Mesothelial cell of epicardium (in vitro differentiated cells): Measurements from ENCODE around the gene HSPA1A. TPM values are rescaled to one million over a fixed set of nuclear protein-coding genes. Genes with fewer than 3 reads are reported as not detected.

Experiments used
- DNase-seq, 2 experiments: peaks; one replicate each; pipeline ENCODE4 v3.0.0; 2021; ENCODE audit warnings: low spot score in 2 of 2; ENCODE audit not compliant: unreplicated experiment in 2 of 2
- H3K27ac Mint-ChIP-seq: 2 replicates; pipeline ENCODE4 v1.8.0; 2021; ENCODE audit warnings: mixed read lengths
- H3K27me3 Mint-ChIP-seq: 2 replicates; pipeline ENCODE4 v1.8.0; 2021; ENCODE audit warnings: low read depth, mixed read lengths
- H3K36me3 Mint-ChIP-seq: 2 replicates; pipeline ENCODE4 v1.8.0; 2021; ENCODE audit warnings: mixed read lengths
- H3K4me1 Mint-ChIP-seq: 2 replicates; pipeline ENCODE4 v1.8.0; 2021; ENCODE audit warnings: mixed read lengths
- H3K4me3 Mint-ChIP-seq: 2 replicates; pipeline ENCODE4 v1.8.0; 2021; ENCODE audit warnings: mild to moderate bottlenecking, moderate library complexity, mixed read lengths
- H3K9me3 Mint-ChIP-seq: 2 replicates; pipeline ENCODE4 v1.8.0; 2021; ENCODE audit warnings: mixed read lengths
- total RNA-seq: library from RNA; stranded (reverse); gene quantifications from 3 replicates; pipeline ENCODE4 v1.2.1, GENCODE V29; 2021
- TF ChIP-seq, protein P1 (sequence below): fragments of 200-600 bp; sonication (generic); IDR thresholded peaks from one replicate; pipeline ENCODE4 v1.5.0; 2021; ENCODE audit warnings: antibody characterized with exemption; ENCODE audit not compliant: unreplicated experiment

HSPA1A gene
- total RNA-seq, 1 donor from 2014 or later: 70.1 TPM

DNA sequence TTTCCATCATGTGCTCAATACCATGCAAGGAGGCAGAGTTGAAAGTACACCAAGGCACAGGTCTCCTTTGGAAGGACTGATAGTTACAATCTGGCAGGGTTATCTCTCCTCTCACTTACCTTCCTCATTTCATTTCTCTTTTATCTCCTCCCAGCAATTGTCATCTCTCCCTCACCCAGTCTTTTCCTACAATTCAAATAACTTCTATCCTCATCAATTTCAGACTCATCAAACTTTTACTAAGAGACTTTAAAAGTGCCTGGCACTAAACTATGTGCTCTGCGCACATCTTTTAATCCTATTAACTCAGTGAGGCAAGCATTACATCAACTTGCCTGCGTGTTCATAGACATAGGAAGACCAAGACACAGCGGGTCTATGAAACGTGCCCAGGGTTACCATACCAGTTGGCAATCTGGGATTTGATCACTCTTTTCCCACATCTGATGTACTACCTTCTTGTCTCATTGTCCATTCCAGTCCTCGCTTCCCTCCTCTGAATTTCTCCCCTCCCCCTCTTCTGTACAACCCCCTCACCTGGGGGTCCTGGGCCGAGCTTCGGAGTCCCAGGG lies 21.0 kb upstream of the HSPA1A start:
- Mint-ChIP-seq H3K27me3 (no peaks in the 10 kb centered on the region), H3K4me3 (peak overlapping the region; percentile 99), H3K27ac (peak overlapping the region; percentile 67), H3K4me1 (peaks cover 12% of the 10 kb centered on the region), H3K9me3 (no peaks in the 10 kb centered on the region), H3K36me3 (peaks cover 11% of the 10 kb centered on the region)
- TF ChIP-seq, protein P1, sequence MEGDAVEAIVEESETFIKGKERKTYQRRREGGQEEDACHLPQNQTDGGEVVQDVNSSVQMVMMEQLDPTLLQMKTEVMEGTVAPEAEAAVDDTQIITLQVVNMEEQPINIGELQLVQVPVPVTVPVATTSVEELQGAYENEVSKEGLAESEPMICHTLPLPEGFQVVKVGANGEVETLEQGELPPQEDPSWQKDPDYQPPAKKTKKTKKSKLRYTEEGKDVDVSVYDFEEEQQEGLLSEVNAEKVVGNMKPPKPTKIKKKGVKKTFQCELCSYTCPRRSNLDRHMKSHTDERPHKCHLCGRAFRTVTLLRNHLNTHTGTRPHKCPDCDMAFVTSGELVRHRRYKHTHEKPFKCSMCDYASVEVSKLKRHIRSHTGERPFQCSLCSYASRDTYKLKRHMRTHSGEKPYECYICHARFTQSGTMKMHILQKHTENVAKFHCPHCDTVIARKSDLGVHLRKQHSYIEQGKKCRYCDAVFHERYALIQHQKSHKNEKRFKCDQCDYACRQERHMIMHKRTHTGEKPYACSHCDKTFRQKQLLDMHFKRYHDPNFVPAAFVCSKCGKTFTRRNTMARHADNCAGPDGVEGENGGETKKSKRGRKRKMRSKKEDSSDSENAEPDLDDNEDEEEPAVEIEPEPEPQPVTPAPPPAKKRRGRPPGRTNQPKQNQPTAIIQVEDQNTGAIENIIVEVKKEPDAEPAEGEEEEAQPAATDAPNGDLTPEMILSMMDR: no peak
- DNase-seq: no peak

DNA sequence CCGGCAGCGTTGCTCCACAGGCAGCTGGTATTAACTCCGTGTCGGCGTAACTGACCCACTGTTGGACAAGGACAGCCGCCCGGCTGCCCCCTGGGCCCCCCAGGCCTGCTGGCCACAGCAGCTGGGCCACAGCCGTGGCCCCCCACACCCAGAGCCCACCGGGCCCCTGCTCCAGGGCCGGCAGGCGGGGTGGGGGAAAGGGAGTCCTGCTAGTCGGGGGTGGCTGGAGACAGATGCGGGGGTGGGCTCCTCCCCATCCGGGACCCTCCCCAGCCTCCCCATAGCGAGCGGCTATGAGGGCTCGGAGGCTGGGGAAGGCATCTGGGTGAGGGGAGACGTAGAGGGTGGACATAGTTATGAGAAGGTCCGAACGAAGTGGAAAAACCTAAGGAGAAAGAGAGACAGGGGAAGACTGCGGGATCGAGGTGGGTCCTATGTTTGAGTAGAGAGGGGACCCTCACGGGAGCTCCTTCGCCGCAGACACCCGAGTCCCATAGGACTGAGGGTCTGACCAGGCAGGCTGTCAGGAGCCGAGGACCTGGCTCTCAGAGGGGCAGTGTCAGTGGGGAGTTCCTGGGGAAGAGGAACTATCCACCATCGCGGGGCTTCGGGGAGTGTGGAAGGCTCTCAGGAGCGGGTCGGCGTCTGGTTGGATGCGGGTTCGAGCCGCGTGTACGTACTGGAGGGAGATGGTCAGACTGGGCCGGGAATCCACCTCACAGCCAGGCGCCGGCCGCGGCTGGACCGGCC lies 20.3 kb upstream of the HSPA1A start:
- peak in 1 of 2 experiments; percentile 57 for DNase-seq
- TF ChIP-seq, protein P1: no peak
- peaks cover 12% of the 10 kb centered on the region for H3K4me1 Mint-ChIP-seq
- H3K27ac Mint-ChIP-seq: peak overlapping the region; percentile 100
- peak overlapping the region; percentile 99 for H3K4me3 Mint-ChIP-seq
- H3K9me3 Mint-ChIP-seq: no peaks in the 10 kb centered on the region
- no peaks in the 10 kb centered on the region for H3K27me3 Mint-ChIP-seq
- H3K36me3 Mint-ChIP-seq: peaks cover 8% of the 10 kb centered on the region

DNA sequence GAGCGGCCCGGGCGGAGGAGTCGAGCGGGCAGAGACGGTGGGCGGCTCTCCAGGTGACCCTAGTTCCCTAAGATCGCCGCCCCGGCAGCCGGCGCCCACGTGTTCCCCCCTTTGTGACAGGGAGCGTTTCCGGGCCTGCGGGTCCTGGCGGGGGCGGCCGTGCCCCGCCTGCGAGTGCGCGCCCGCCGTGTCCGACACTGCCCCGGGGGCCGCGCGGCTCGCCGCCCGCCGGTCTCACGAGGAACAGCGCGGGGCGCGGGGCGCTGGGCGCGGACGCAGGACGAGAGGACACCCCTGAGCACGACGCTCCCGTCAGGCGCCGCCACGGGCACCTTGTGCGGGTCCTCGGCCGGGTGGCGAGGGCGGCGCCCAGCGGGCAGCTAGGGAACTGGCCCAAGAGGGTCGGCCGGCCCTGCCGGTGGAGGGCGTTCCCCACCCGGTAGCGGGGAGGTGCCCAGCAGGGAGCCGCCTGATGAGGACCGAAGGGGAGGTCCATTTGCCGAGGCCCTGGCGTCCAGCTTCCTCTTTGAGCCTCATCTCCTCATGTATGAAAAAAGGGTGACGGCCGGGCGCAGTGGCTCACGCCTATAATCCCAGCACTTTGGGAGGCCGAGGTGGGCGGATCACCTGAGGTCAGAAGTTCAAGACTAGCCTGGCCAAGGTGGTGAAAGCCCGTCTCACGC lies 19.6 kb upstream of the HSPA1A start, which contains the start of gene VARS1:
Gene VARS1 (minus strand): TSS at position 137 of the 683 bp plus-strand sequence. CDS start 535 bp downstream, outside the sequence.
- Mint-ChIP-seq H3K27ac (peak within 1 kb of the TSS; percentile 100), H3K27me3 (no peaks in the 10 kb centered on the region), H3K36me3 (peaks cover 5% of the 10 kb centered on the region), H3K9me3 (no peaks in the 10 kb centered on the region), H3K4me1 (peaks cover 12% of the 10 kb centered on the region), H3K4me3 (peak within 1 kb of the TSS; percentile 99)
- peak; percentile 73 to 87 for DNase-seq
- TF ChIP-seq, protein P1: peak; percentile 60

DNA sequence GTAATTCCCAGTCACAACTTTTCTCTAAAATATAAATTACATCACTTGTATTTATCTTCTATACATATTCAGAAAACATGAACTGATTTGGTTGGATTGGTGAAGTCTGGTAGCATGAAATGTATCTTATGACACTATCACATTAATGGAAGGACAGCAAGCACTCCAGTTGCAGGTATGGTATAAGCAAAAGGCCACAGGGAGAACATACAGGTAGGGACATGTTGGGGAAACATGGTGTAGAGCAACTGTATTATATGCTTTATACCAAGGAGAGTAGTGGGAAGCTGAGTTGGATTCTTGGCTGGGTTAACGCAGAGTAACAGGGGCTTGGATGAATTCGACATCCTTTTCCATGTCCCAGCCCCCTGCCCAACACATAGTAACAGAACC lies 18.4 kb upstream of the HSPA1A start:
- Mint-ChIP-seq H3K27me3 (no peaks in the 10 kb centered on the region), H3K36me3 (peaks cover 6% of the 10 kb centered on the region), H3K9me3 (no peaks in the 10 kb centered on the region), H3K4me1 (peaks cover 10% of the 10 kb centered on the region), H3K27ac (peak overlapping the region; percentile 68), H3K4me3 (peak overlapping the region; percentile 57)
- DNase-seq: no peak
- TF ChIP-seq, protein P1: no peak

DNA sequence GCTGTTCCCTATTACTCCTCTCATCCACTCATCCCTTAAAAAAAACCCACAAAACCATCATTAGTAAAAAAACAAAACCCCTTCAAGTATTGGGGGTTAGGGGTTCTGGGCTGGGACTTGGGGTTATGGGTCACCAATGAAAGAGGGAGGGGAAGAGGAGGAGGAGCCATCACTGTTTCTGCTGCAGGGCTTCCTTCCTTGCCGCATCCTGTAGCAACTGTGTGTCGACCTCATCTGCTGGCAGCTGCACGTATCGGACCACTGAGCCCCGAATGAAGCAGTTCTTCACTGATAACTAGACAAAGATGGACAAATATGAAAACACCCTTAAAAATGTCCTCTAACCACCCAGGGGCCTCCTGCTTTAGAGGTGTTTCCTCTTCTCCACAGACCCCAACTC lies 17.8 kb upstream of the HSPA1A start:
- TF ChIP-seq, protein P1: no peak
- H3K27ac Mint-ChIP-seq: peak overlapping the region; percentile 64
- H3K4me1 Mint-ChIP-seq: peaks cover 10% of the 10 kb centered on the region
- no peak for DNase-seq
- H3K36me3 Mint-ChIP-seq: peaks cover 6% of the 10 kb centered on the region
- no peak overlapping the region for H3K4me3 Mint-ChIP-seq
- no peaks in the 10 kb centered on the region for H3K27me3 Mint-ChIP-seq
- H3K9me3 Mint-ChIP-seq: no peaks in the 10 kb centered on the region
